ENCODE results near the gene PDE7B. TPM values are rescaled to one million over a fixed set of nuclear protein-coding genes. Genes with fewer than 3 reads are reported as not detected.

The PDE7B gene
- total and polyA plus RNA-seq, 2 of the 4 experiments (the other 2 are of a cell fraction): 7.8 to 12.4 TPM

DNA sequence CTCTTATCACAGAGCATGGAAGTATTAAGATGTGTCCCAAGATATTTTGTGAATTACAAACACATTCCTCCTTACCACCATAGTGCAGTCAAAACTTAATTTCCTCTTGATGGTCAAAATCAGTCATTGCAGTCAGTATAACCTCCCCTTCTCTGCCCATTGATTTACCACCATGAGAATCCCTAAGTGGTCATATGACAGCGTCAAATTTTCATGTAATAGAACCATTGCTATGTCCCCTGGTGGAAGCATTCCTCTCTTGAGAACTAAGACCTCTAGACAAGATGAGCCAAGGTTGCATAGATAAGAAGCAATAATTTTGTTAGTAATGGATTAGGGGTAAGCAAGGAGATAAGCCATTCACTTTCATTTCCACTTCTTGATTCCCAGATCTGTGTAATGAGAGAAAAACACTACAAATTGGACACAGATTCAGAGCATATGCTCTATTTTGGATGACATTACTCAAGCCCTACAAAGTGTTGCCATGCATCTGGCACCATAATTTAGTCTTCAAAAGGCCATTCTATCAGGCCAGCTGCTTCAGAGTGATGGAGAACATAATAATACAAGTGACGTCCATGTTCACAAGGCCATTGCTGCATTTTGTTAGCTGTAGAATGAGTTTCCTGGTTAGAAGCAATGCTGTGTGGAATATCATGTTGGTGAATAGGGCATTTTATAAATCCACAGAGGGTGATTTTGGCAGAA is 49.6 kb upstream of the PDE7B start:
- no peak overlapping the region for H3K14ac ChIP-seq (replicated peaks; ENCODE audit: low read depth, low read length)
- no peak for ATAC-seq (ENCODE audit: low read depth)
- DNase-seq: no peak
- H2BK120ac ChIP-seq (ENCODE audit: low read depth, low read length): no peak overlapping the region
- H3K56ac ChIP-seq (ENCODE audit: extremely low read depth, insufficient read depth, low read length): no peak overlapping the region
- POLR2A ChIA-PET (ENCODE audit: unreplicated experiment): no interaction called here
- no peaks in the 10 kb centered on the region for H3K4me1 ChIP-seq (ENCODE audit: control insufficient read depth, insufficient read depth, low read length)
- in situ Hi-C loops (cut with MboI; ENCODE audit: low sequenced_read_pairs) (no loop called here), intact Hi-C loops (cut with micrococcal nuclease) (no loop called here), dilution Hi-C loops (cut with HindIII; ENCODE audit: low sequenced_read_pairs, unreplicated experiment) (no loop called here)
- no peak overlapping the region for H2BK20ac ChIP-seq (ENCODE audit: low read depth, low read length)
- H3K4ac ChIP-seq (ENCODE audit: low read depth, low read length): no peak overlapping the region
- no peak overlapping the region for H3K9ac ChIP-seq (ENCODE audit: low read depth, low read length)
- H3K18ac ChIP-seq (ENCODE audit: low read depth, low read length): no peak overlapping the region
- CTCF ChIA-PET: no interaction called here
- H3K36me3 ChIP-seq (ENCODE audit: control insufficient read depth, insufficient read depth, low read length): no peaks in the 10 kb centered on the region
- no peaks in the 10 kb centered on the region; the same call in 1 of the 2 replicates for H3K9me1 ChIP-seq (ENCODE audit: insufficient read depth, low read length)
- no peak overlapping the region for H2BK15ac ChIP-seq (ENCODE audit: low read depth, low read length)
- H3K79me1 ChIP-seq (ENCODE audit: low read depth in 1 of 2, low read length in 2 of 2): no peaks in the 10 kb centered on the region
- no peak overlapping the region for H3K27ac ChIP-seq (ENCODE audit: insufficient read depth, low read length)
- H3K4me3 ChIP-seq (ENCODE audit: insufficient read depth, low read depth, low read length): no peak overlapping the region
- H2AK5ac ChIP-seq (ENCODE audit: low read depth, low read length): no peak overlapping the region
- no peak overlapping the region for H3K4me2 ChIP-seq (ENCODE audit: low read depth, low read length)
- TF ChIP-seq RFX5 (IDR thresholded peaks at IDR 0.05; ENCODE audit: low read depth, low read length) (no peak), BHLHE40 (IDR thresholded peaks at IDR 0.05; ENCODE audit: low read depth, low read length) (no peak), RAD21 (IDR thresholded peaks at IDR 0.05; ENCODE audit: low read length) (no peak), MXI1 (IDR thresholded peaks at IDR 0.05; ENCODE audit: borderline replicate concordance, low read depth, low read length) (no peak)
- no TSS peak for BruUV-seq (replicated peaks)
- no peaks in the 10 kb centered on the region for H3K9me3 ChIP-seq (ENCODE audit: control insufficient read depth, insufficient read depth, low read length)
- no peak overlapping the region for H2BK5ac ChIP-seq (ENCODE audit: low read depth, low read length, poor library complexity, severe bottlenecking)
- H4K5ac ChIP-seq (ENCODE audit: low read depth, low read length): no peak overlapping the region
- no peaks in the 10 kb centered on the region for H3K27me3 ChIP-seq (ENCODE audit: control insufficient read depth, insufficient read depth, low read length)
- no peak overlapping the region for H2AFZ ChIP-seq (replicated peaks; ENCODE audit: low read length, poor library complexity)
- no CpG with 5 or more reads among the region's 2 CpGs for WGBS, 2 experiments (ENCODE audit: extremely low coverage in 2 of 2, insufficient read length in 1 of 2)
- no peak overlapping the region for H4K8ac ChIP-seq (ENCODE audit: low read depth in 2 of 2, low read length in 2 of 2)
- H4K20me1 ChIP-seq (ENCODE audit: insufficient read depth, low read length): no peaks in the 10 kb centered on the region
- H2AK9ac ChIP-seq (replicated peaks; ENCODE audit: low read depth, low read length, poor library complexity): no peak overlapping the region
- no peak overlapping the region for H3K23ac ChIP-seq (ENCODE audit: low read depth, low read length)
- H4K91ac ChIP-seq (ENCODE audit: insufficient read depth, low read depth, low read length): no peak overlapping the region
